WERI-Rb-1 (cell line): ENCODE data around the gene HOXB4.

Experiments used
- DNase-seq: peaks from one replicate; pipeline ENCODE4 v3.0.0-alpha.2; 2020
- H3K27ac ChIP-seq: fragments of 250-450 bp; sonication (Bioruptor Pico); 2 replicates; pipeline ENCODE4 v1.5.1; 2020; ENCODE audit warnings: mild to moderate bottlenecking, moderate library complexity
- H3K27me3 ChIP-seq: fragments of 250-450 bp; sonication (Bioruptor Pico); 2 replicates; pipeline ENCODE4 v1.5.1; 2021; ENCODE audit warnings: mild to moderate bottlenecking, low read depth, moderate library complexity; ENCODE audit not compliant: insufficient read depth, severe bottlenecking
- H3K36me3 ChIP-seq: fragments of 250-450 bp; sonication (Bioruptor Pico); 2 replicates; pipeline ENCODE4 v1.5.1; 2020; ENCODE audit warnings: mild to moderate bottlenecking, moderate library complexity
- H3K4me3 ChIP-seq: 2 replicates; pipeline ENCODE4 v1.5.1; 2011; ENCODE audit warnings: low read depth, mild to moderate bottlenecking, control low read depth, low read length
- H3K9me3 ChIP-seq: fragments of 250-450 bp; sonication (Bioruptor Pico); 2 replicates; pipeline ENCODE4 v1.5.1; 2021; ENCODE audit warnings: mild to moderate bottlenecking, moderate library complexity; ENCODE audit not compliant: severe bottlenecking
- CTCF ChIP-seq: IDR thresholded peaks from 2 replicates; pipeline ENCODE4 v1.5.1; 2011; ENCODE audit warnings: low read depth, mild to moderate bottlenecking, control low read depth, inconsistent platforms, low read length

The HOXB4 gene

GRCh38 chr17:48598736-48599135 is 20.6 kb upstream of the HOXB4 start:
- no peak overlapping the region for H3K4me3 ChIP-seq
- DNase-seq, result no peak

GRCh38 chr17:48597778-48598631 is 19.9 kb upstream of the HOXB4 start:
- H3K9me3 ChIP-seq, result peaks cover 3% of the 10 kb centered on the region
- DNase-seq, result no peak
- peaks cover 96% of the 10 kb centered on the region for H3K27me3 ChIP-seq
- H3K36me3 ChIP-seq, result no peaks in the 10 kb centered on the region
- H3K27ac ChIP-seq, result no peak overlapping the region
- TF ChIP-seq CTCF, result no peak
- peak overlapping the region; percentile 40 for H3K4me3 ChIP-seq

More at GRCh38 chr17:48598736-48599135, 20.6 kb upstream of the HOXB4 start:
- Histone ChIP-seq H3K27me3 (peaks cover 98% of the 10 kb centered on the region), H3K9me3 (peaks cover 5% of the 10 kb centered on the region), H3K27ac (no peak overlapping the region), H3K36me3 (no peaks in the 10 kb centered on the region)
- TF ChIP-seq CTCF, result no peak

- Histone ChIP-seq H3K9me3 (no peaks in the 10 kb centered on the region), H3K4me3 (peak overlapping the region; percentile 40), H3K27ac (no peak overlapping the region), H3K36me3 (no peaks in the 10 kb centered on the region), H3K27me3 (peaks cover 96% of the 10 kb centered on the region)
- DNase-seq, result no peak
- TF ChIP-seq CTCF, result no peak
Measured at GRCh38 chr17:48597528-48597777, 19.3 kb upstream of the HOXB4 start.

- no peak for DNase-seq
- Histone ChIP-seq H3K27ac (no peak overlapping the region), H3K36me3 (no peaks in the 10 kb centered on the region), H3K4me3 (peak overlapping the region; percentile 40; the same call in 1 of the 2 replicates), H3K9me3 (no peaks in the 10 kb centered on the region), H3K27me3 (peaks cover 96% of the 10 kb centered on the region)
- no peak for TF ChIP-seq CTCF
Measured at GRCh38 chr17:48596735-48597527, 18.8 kb upstream of the HOXB4 start.

- no peak overlapping the region for H3K4me3 ChIP-seq
- no peak for DNase-seq
- TF ChIP-seq CTCF, result no peak
- no peaks in the 10 kb centered on the region for H3K36me3 ChIP-seq
- H3K27me3 ChIP-seq, result peaks cover 95% of the 10 kb centered on the region
- H3K27ac ChIP-seq, result no peak overlapping the region
- H3K9me3 ChIP-seq, result no peaks in the 10 kb centered on the region
Measured at GRCh38 chr17:48596000-48596734, 18.0 kb upstream of the HOXB4 start.
